NOMO-1 (cell line): ENCODE results near the gene SCNN1A.

Experiments used
- DNase-seq, 2 experiments: peaks; one replicate each; lab custom pipeline; 2025; ENCODE audit not compliant: unreplicated experiment in 2 of 2; lab: John Stamatoyannopoulos, UW

The SCNN1A gene

GRCh38 chr12:6335451-6336078 lies 39.8 kb downstream of the SCNN1A start:
- DNase-seq = peak; percentile 53 to 67

DNA sequence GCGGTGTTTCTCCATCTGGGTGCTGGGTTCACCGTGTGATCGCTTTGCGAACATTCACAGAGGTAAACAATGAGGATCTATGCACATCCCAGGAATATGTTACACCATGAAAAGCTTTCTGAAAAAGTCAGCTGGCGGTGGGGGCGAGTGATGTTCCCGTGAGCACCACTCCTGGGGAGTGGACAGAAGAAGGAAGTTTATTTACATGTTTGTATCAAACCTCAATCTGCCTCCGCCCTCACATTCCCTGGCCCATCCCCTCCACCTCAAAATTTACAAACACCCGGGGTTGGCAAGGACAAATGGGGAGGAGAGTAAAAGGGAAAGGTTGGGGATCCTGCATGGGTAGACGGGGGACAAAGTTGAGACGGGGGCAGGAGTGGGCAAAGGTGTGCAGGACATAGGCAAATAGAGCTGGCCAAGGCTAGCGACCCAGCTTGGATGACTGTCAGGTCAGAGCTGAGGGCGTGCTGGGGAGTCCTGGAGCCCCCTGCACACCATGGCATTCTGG lies 40.4 kb downstream of the SCNN1A start:
- no peak for DNase-seq

DNA sequence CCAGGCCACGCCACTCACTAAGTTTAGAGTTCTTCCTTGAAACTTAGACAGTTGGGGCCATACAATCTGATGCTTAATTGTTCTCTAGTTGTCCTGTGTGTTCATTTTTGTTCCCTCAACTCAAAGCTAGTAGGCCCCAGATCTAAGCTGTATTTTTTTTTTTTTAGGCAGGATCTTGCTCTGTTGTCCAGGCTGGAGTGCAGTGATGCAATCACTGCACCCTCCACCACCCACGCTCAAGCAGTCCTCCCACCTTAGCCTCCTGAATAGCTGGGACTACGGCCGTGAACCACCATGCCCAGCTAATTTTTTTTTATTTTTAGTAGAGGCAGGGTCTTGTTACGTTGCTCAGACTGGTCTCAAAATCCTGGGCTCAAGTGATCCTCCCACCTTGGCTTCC lies 41.0 kb downstream of the SCNN1A start:
- no peak for DNase-seq

DNA sequence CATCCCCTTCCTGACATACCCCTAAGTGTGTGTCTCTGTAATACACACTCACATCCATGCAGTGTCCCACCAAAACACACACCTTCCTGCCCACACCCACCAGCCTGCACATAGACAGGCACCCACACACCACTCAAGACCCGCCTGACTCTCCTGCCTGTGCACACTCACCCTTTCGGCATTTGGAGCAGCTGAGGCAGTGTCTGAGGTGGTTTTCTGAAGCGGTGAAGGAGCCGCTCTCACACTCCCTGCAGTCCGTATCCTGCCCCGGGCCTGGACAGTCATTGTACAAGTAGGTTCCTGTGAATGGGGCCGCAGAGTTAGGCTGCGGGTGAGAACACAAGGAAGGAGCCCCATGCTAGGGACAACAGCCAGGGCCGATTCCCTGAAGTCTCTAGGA lies 41.8 kb downstream of the SCNN1A start:
- DNase-seq = no peak

DNA sequence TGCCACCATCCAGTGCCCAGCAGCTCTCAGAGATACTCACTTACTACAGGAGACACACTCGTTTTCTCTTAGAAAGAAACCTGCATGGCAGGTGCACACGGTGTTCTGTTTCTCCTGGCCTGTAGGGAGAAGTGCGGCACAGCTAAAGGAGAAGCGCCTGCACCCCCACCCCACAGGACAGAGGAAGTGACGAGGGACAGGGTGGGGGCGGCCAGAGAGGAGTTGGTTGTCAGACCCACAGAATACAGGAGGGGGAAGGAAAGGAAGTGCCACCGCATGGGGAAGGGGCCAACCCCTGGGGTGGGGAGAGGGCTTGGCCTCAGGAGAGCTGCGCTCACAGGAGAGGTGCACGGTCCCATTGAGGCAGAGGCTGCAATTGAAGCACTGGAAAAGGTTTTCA lies 42.3 kb downstream of the SCNN1A start:
- DNase-seq = peak in 1 of 2 experiments; percentile 57

GRCh38 chr12:6332459-6332858 lies 42.9 kb downstream of the SCNN1A start:
- DNase-seq = peak; percentile 15 to 43

- DNase-seq = no peak
Measured at GRCh38 chr12:6330999-6331714, 44.2 kb downstream of the SCNN1A start.

- DNase-seq = no peak
Measured at GRCh38 chr12:6330192-6330591, 45.2 kb downstream of the SCNN1A start.

DNA sequence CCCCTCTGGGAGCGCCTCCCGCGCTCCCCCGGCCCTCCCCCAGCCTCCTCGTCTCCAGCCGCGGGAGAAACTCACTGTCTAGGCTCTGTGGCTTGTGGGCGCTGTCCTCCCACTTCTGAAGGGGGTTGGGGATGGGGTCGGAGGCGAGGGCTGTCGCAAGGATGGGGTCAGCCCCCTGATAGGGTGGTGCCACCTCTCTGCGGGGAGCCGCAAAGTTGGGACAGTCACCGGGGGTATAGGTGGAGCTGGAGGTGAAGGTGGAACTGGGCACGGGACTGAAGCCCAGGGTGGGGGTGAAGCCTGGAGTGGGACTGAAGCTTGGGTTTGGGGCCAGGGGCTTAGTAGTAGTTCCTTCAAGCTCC lies 45.7 kb downstream of the SCNN1A start:
- DNase-seq = no peak

DNA sequence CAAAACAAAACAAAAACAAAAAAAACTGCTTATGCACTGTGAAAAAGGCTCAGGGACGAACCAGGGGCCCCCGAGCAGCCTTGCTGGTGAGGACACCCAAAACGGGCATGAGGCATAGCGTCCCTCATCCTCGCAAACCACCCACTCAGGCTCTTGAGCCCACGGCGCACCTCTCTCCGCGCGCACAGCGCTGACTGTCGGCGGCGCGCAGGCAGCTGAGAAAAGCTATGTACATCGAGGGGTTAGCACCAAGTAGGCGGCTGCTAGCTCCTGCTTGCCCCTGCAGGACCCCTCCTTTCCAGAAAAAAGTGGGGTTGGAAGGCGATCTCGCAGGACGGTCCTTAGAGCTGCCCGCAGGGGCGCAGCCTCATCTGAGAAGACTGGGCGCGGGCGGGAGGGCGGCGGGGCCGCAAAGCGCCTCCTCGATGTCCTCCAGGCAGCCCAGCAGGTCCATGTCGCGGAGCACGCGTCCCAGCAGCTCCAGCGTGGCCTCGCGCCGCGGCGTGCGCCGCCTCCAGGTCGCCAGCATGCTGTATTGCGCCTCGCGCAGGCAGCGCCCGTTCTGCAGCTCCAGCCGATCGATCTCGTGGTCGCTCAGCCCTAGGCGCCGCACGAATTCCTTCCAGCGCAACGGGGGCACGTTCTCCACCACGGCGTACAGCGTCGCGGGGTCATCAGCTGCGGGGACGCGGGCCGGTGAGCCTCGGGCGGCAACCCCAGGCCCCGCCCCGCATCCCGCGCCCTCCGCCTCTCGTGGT lies 46.2 kb downstream of the SCNN1A start:
- DNase-seq = no peak

DNA sequence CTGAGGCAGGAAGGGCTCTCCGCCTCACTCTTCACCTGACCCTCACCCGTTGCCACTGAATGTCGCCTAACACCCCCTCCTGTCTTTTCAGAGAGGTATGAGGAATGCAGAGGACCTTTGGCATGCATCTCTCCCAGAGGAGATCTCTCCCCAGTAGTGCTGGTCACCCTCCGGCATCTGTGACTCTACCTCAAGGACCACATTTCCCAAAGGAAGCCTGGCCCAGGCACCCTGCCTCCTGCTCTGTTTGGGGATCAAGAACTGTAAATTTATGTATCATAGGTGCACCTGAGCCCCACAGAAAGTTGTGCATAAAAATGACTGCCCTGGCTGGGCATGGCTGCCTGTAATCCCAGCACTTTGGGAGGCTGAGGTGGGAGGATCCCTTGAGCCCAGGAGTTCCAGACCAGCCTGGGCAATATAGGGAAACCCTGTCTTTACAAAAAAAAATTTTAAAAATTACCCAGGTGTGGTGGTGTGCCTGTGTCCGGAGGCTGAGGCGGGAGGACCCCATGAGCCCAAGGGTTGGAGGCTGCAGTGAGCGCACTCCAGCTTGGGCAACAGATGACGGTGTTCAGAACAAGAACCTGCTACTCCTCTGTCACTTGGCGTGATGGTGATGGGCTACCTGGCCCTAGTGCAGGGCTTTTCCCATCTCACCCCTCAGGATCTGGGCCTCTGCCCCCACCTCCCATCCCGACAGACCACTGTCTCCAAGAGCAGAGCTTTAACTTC lies 47.2 kb downstream of the SCNN1A start:
- no peak for DNase-seq

GRCh38 chr12:6327229-6328041 lies 47.9 kb downstream of the SCNN1A start:
- no peak for DNase-seq

DNA sequence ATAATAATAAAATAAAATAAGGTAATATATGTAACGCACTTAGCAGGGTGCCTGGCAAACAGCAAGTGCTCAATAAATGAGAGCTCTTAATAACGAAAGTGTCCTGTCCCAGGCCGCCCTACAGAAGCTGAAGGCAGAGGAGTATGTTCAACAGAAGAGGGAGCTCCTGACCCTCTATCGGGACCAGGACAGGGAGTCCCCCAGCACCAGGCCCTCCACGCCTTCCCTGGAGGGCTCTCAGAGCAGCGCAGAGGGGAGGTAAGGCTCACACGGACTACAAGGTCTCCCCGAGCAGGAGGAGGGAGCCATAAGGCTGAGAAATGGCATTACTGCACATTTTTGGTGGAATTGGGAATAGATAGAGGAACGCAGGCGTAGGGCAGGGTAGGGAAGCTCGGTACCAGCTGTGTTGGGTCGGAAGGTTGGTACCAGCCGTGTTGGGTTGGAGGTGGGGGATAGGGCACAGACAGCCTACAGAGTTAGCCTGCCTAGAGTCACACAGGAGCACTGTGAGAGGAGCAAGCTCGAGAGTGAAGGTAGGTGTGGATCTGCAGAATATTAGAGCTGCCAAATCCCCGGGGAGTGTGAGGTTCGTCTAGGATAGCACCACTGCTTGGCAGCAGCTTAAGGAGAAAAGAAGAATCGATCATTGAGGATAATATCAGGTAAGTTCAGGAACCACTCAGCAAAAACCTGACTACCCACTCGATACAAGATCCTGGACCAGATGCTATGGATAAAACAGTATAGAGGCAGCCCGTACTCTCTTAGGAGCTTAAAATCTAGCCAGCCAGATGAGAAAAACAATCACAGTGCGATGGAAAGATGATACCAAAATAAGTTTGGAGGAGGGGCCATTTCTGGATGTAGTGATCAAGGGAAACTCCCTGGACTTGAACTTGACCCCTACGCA lies 48.8 kb downstream of the SCNN1A start:
- peak in 1 of 2 experiments; percentile 22 for DNase-seq

- no peak for DNase-seq
Measured at GRCh38 chr12:6324936-6325750, 50.2 kb downstream of the SCNN1A start.

DNA sequence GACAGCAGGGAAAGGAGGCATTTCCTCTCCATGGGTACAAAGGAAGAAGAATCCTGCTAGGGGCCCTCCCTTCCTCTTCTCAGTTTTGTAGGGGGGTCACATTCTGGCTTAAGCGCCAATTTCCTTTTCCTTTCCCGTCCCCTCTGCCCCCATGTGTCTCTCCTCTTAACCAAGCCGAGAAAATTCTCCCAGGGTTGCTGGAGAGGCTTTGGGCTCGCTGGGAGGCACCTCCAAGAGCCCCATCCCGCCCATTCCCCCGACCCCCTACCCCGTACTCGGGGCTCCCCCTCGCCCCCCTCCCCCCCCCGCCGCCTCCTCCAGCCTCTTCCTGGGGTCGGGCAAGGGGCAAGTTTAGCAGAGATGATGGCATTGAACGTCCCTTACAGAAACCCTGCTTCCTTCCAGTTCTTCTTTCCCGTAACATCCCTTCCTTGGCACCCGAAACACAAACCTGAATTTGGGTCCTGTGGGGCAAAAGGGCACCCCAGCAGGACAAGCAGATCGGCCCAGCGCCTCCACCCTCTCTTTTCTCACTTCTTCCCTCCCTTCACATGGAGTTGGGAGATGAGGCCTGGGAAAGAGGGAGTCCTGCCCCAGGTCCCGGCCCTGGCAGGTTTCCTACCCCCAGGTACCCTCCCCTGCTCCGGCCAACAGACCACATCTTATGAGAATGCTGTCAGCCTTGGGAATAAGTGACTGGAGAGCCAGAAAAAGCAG lies 51.2 kb downstream of the SCNN1A start:
- no peak for DNase-seq

GRCh38 chr12:6323340-6323994 lies 51.9 kb downstream of the SCNN1A start:
- DNase-seq = peak; percentile 71 to 80

GRCh38 chr12:6322969-6323339 lies 52.4 kb downstream of the SCNN1A start:
- DNase-seq = no peak
